HUES64 (cell line): ENCODE results near the gene PRKAR1B.

Source experiments
- H3K27ac ChIP-seq: 2 replicates; pipeline ENCODE4 v1.7.0; 2013; ENCODE audit warnings: low read depth, low read length, inconsistent platforms
- H3K27me3 ChIP-seq: 2 replicates; pipeline ENCODE4 v1.6.1; 2013; ENCODE audit warnings: mild to moderate bottlenecking, low read length; ENCODE audit not compliant: insufficient read depth
- H3K36me3 ChIP-seq: 2 replicates; pipeline ENCODE4 v1.6.1; 2013; ENCODE audit warnings: mild to moderate bottlenecking, low read length; ENCODE audit not compliant: insufficient read depth
- H3K4me1 ChIP-seq: 2 replicates; pipeline ENCODE4 v1.6.1; 2013; ENCODE audit warnings: mild to moderate bottlenecking, low read length, moderate library complexity; ENCODE audit not compliant: insufficient read depth
- H3K4me3 ChIP-seq: 2 replicates; pipeline ENCODE4 v1.5.1; 2013; ENCODE audit warnings: mild to moderate bottlenecking, low read length, moderate library complexity
- H3K9ac ChIP-seq: 2 replicates; pipeline ENCODE4 v1.6.1; 2013; ENCODE audit warnings: mild to moderate bottlenecking, low read depth, low read length
- H3K9me3 ChIP-seq: 2 replicates; pipeline ENCODE4 v1.6.1; 2013; ENCODE audit warnings: low read depth, low read length; ENCODE audit not compliant: insufficient read depth
- WGBS: fragments of 150-250, 120-280 bp; methylation state at CpG from one replicate; pipeline ENCODE4 v1.1.7; 2013; ENCODE audit warnings: missing lambda C conversion rate; 5-methylcytosine and 5-hydroxymethylcytosine counted together

Gene PRKAR1B

DNA sequence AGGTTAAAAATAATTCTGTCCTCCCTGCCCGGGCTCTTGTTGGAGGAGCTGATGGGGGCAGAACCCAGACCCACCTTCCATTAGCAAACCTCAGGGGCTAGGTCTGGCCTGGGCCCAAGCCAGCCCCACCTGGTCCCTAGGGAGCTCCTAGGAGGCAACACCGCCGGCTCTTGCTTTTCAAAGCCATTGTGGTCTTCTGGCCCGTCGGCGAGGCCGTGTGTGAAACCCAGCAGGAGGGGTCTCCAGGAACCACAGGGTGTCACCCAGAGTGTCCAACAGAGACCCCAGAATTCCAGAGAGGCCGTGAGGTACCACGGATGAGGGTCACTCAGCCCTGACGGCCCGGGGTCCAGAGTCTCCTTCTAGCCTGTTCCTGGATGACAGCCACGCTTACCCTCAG is 190.8 kb downstream of the PRKAR1B start:
- no peak overlapping the region for H3K27ac ChIP-seq
- H3K36me3 ChIP-seq = no peaks in the 10 kb centered on the region
- H3K9me3 ChIP-seq = no peaks in the 10 kb centered on the region
- 95% methylated on average over 12 of the region's 12 CpGs for WGBS
- H3K4me3 ChIP-seq = no peak overlapping the region
- H3K4me1 ChIP-seq = peaks cover 11% of the 10 kb centered on the region
- no peaks in the 10 kb centered on the region for H3K27me3 ChIP-seq
- H3K9ac ChIP-seq = no peak overlapping the region

GRCh38 chr7:534959-535358 is 192.1 kb downstream of the PRKAR1B start:
- no peak overlapping the region for H3K4me3 ChIP-seq
- 96% methylated on average over 10 of the region's 10 CpGs for WGBS
- no peak overlapping the region for H3K9ac ChIP-seq
- H3K9me3 ChIP-seq = no peaks in the 10 kb centered on the region
- no peaks in the 10 kb centered on the region for H3K36me3 ChIP-seq
- H3K4me1 ChIP-seq = peaks cover 11% of the 10 kb centered on the region
- H3K27me3 ChIP-seq = no peaks in the 10 kb centered on the region
- no peak overlapping the region for H3K27ac ChIP-seq

- no peak overlapping the region for H3K27ac ChIP-seq
- peaks cover 7% of the 10 kb centered on the region for H3K4me1 ChIP-seq
- WGBS = 98% methylated on average over 8 of the region's 8 CpGs
- no peak overlapping the region for H3K4me3 ChIP-seq
- H3K9ac ChIP-seq = no peak overlapping the region
- no peaks in the 10 kb centered on the region for H3K9me3 ChIP-seq
- no peaks in the 10 kb centered on the region for H3K27me3 ChIP-seq
- no peaks in the 10 kb centered on the region for H3K36me3 ChIP-seq
These were observed 193.0 kb downstream of the PRKAR1B start for GRCh38 chr7:534075-534474.

- 83% methylated on average over 17 of the region's 17 CpGs for WGBS
- no peaks in the 10 kb centered on the region for H3K36me3 ChIP-seq
- no peak overlapping the region for H3K4me3 ChIP-seq
- no peak overlapping the region for H3K27ac ChIP-seq
- H3K4me1 ChIP-seq = no peaks in the 10 kb centered on the region
- no peaks in the 10 kb centered on the region for H3K9me3 ChIP-seq
- no peak overlapping the region for H3K9ac ChIP-seq
- H3K27me3 ChIP-seq = no peaks in the 10 kb centered on the region
These were observed 193.8 kb downstream of the PRKAR1B start for GRCh38 chr7:533266-533665.

DNA sequence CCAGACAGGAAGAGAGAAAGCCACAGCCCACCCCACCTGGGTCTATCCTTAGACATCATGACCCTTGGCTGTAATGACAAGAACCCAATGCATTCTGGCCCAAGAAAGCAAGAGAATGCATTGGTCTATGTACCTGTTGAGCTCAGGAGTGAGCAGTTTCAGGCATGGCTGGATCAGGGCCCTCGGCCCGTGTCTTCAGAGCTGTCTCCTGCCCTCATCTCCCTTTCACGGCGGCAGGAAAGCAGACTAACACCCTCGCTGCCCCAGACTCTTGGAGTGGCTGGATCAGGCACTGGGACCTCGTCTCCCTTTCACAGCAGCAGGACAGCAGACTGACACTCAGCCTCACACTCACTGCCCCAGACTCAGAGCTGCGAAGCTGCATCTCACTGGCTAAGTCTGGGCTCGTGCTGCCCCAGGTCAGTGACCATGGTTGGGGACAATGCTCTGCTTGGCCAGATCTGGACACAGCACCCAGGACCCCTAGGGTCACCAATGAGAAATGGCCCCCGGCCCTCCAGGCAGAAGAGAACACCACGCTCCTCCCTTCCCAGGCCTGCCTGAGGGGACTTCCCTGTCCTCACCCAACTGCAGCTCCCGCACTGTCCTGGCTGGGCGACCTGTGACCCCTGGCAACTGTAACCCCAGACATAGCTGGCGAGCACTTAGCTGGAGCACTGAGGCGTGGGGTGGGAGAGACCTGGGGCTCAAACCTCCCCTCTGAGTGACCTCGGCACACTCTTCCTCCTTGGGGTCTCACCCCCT is 194.5 kb downstream of the PRKAR1B start:
- H3K9me3 ChIP-seq = no peaks in the 10 kb centered on the region
- no peak overlapping the region for H3K9ac ChIP-seq
- no peaks in the 10 kb centered on the region for H3K4me1 ChIP-seq
- H3K4me3 ChIP-seq = no peak overlapping the region
- 89% methylated on average over 15 of the region's 15 CpGs for WGBS
- H3K27me3 ChIP-seq = no peaks in the 10 kb centered on the region
- no peaks in the 10 kb centered on the region for H3K36me3 ChIP-seq
- no peak overlapping the region for H3K27ac ChIP-seq

- Histone ChIP-seq H3K27me3 (no peaks in the 10 kb centered on the region), H3K9ac (no peak overlapping the region), H3K36me3 (no peaks in the 10 kb centered on the region), H3K4me3 (no peak overlapping the region), H3K4me1 (no peaks in the 10 kb centered on the region), H3K27ac (no peak overlapping the region), H3K9me3 (no peaks in the 10 kb centered on the region)
- 90% methylated on average over 10 of the region's 10 CpGs for WGBS
These were observed 195.3 kb downstream of the PRKAR1B start for GRCh38 chr7:531777-532176.

- Histone ChIP-seq H3K4me3 (no peak overlapping the region), H3K36me3 (no peaks in the 10 kb centered on the region), H3K27me3 (peaks cover 15% of the 10 kb centered on the region), H3K9me3 (no peaks in the 10 kb centered on the region), H3K9ac (no peak overlapping the region), H3K4me1 (0 out of 2 replicates have a peak, but pooled peaks cover under 1% of the 10 kb centered on the region), H3K27ac (no peak overlapping the region)
- WGBS = 89% methylated on average over 2 of the region's 2 CpGs
These were observed 198.6 kb downstream of the PRKAR1B start for GRCh38 chr7:528451-528850.

DNA sequence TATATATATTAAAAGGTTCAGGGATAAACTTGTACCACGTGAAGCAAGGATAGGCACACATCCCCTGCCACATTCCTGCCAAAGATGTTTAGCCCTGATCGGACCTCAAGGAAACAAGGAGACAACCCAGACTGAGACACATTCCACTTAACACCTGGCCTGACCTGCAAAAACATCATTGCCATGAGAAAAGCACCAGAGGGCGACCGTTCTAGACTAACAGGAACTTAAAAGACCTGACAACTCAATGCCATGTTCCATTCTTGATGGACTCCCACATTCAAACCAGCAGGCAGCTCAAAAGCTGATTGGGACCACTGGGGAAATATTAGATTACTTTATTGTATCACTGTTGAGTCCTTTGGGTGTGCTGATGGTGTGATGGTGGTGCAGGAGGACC is 199.4 kb downstream of the PRKAR1B start:
- no peaks in the 10 kb centered on the region for H3K36me3 ChIP-seq
- 93% methylated on average over 4 of the region's 4 CpGs for WGBS

GRCh38 chr7:526460-527034 is 200.5 kb downstream of the PRKAR1B start:
- Histone ChIP-seq H3K4me1 (0 out of 2 replicates have a peak, but pooled peaks cover 4% of the 10 kb centered on the region), H3K27ac (no peak overlapping the region), H3K36me3 (no peaks in the 10 kb centered on the region), H3K9me3 (no peaks in the 10 kb centered on the region), H3K4me3 (no peak overlapping the region), H3K27me3 (peaks cover 34% of the 10 kb centered on the region), H3K9ac (no peak overlapping the region)
- WGBS = 89% methylated on average over 22 of the region's 22 CpGs

More for the DNA sequence above, 199.4 kb downstream of the PRKAR1B start:
- H3K9me3 ChIP-seq = no peaks in the 10 kb centered on the region
- 0 out of 2 replicates have a peak, but pooled peaks cover 4% of the 10 kb centered on the region for H3K4me1 ChIP-seq
- no peak overlapping the region for H3K4me3 ChIP-seq
- no peak overlapping the region for H3K9ac ChIP-seq
- peaks cover 22% of the 10 kb centered on the region for H3K27me3 ChIP-seq
- no peak overlapping the region for H3K27ac ChIP-seq

GRCh38 chr7:525740-526139 is 201.3 kb downstream of the PRKAR1B start:
- WGBS = 82% methylated on average over 12 of the region's 12 CpGs

GRCh38 chr7:524800-525199 is 202.3 kb downstream of the PRKAR1B start:
- Histone ChIP-seq H3K9me3 (no peaks in the 10 kb centered on the region), H3K27me3 (peaks cover 51% of the 10 kb centered on the region), H3K9ac (no peak overlapping the region), H3K36me3 (no peaks in the 10 kb centered on the region), H3K4me3 (no peak overlapping the region), H3K4me1 (0 out of 2 replicates have a peak, but pooled peaks cover 4% of the 10 kb centered on the region), H3K27ac (no peak overlapping the region)
- WGBS = 94% methylated on average over 9 of the region's 9 CpGs

More at GRCh38 chr7:525740-526139, 201.3 kb downstream of the PRKAR1B start:
- Histone ChIP-seq H3K27ac (no peak overlapping the region), H3K27me3 (peaks cover 42% of the 10 kb centered on the region), H3K4me3 (no peak overlapping the region), H3K9ac (no peak overlapping the region), H3K36me3 (no peaks in the 10 kb centered on the region), H3K9me3 (no peaks in the 10 kb centered on the region), H3K4me1 (0 out of 2 replicates have a peak, but pooled peaks cover 4% of the 10 kb centered on the region)
